Neural progenitor cell (in vitro differentiated cells): ENCODE data around the gene CLCN2.

Source experiments
- EZH2 ChIP-seq: fragments of 200-600 bp; sonication (generic); IDR thresholded peaks from 2 replicates; pipeline ENCODE4 v1.6.1; 2017; ENCODE audit warnings: antibody characterized with exemption, mild to moderate bottlenecking, moderate library complexity
- EZH2phosphoT487 ChIP-seq: fragments of 200-600 bp; sonication (generic); IDR thresholded peaks from 2 replicates; pipeline ENCODE4 v1.6.1; 2017; ENCODE audit warnings: antibody characterized with exemption
- TF ChIP-seq, protein P1 (sequence below): fragments of 200-600 bp; sonication (generic); IDR thresholded peaks from 2 replicates; pipeline ENCODE4 v1.5.1; 2017; ENCODE audit warnings: antibody characterized with exemption, mild to moderate bottlenecking

GRCh38 chr3:184380627-184381260 lies 19.3 kb upstream of the CLCN2 start:
- TF ChIP-seq, protein P1, sequence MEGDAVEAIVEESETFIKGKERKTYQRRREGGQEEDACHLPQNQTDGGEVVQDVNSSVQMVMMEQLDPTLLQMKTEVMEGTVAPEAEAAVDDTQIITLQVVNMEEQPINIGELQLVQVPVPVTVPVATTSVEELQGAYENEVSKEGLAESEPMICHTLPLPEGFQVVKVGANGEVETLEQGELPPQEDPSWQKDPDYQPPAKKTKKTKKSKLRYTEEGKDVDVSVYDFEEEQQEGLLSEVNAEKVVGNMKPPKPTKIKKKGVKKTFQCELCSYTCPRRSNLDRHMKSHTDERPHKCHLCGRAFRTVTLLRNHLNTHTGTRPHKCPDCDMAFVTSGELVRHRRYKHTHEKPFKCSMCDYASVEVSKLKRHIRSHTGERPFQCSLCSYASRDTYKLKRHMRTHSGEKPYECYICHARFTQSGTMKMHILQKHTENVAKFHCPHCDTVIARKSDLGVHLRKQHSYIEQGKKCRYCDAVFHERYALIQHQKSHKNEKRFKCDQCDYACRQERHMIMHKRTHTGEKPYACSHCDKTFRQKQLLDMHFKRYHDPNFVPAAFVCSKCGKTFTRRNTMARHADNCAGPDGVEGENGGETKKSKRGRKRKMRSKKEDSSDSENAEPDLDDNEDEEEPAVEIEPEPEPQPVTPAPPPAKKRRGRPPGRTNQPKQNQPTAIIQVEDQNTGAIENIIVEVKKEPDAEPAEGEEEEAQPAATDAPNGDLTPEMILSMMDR: no peak
- TF ChIP-seq EZH2phosphoT487 (peak; percentile 67), EZH2 (peak; percentile 91)
